H1 (cell line): ENCODE results near the gene GSG1L. TPM values are rescaled to one million over a fixed set of nuclear protein-coding genes. Genes with fewer than 3 reads are reported as not detected.

ENCODE experiments used
- CTCF ChIA-PET: fragments of 300-600 bp; sonication (Branson Sonifier 250); formaldehyde crosslinking; loops from one replicate; lab custom pipeline; 2021; ENCODE audit not compliant: partially characterized antibody; lab: Charles Lee
- POLR2A ChIA-PET: fragments of 300-600 bp; sonication (Branson Sonifier 250); formaldehyde crosslinking; loops from one replicate; lab custom pipeline; 2021; ENCODE audit warnings: inconsistent platforms; ENCODE audit not compliant: partially characterized antibody; lab: Charles Lee
- DNase-seq, 2 experiments: peaks; one replicate each; pipeline versions ENCODE4 v3.0.0 to v3.0.0-alpha.2; 2010 to 2022; ENCODE audit warnings: low spot score in 2 of 2, low read depth in 1 of 2, mixed read lengths in 1 of 2
- FAIRE-seq: peaks from 2 replicates; lab custom pipeline; 2011; peaks lifted over from hg19 to GRCh38; lab: Jason Lieb, UNC
- H2AFZ ChIP-seq: 2 replicates; pipeline ENCODE4 v1.8.1; 2012; ENCODE audit warnings: low read length, inconsistent platforms
- H2AK5ac ChIP-seq: 2 replicates; pipeline ENCODE4 v1.6.1; 2013; ENCODE audit warnings: low read depth, low read length
- H2BK120ac ChIP-seq: replicated peaks from 2 replicates; pipeline ENCODE3; 2013; ENCODE audit warnings: low read depth, low read length, inconsistent platforms
- H2BK12ac ChIP-seq: 2 replicates; pipeline ENCODE4 v1.6.1; 2013; ENCODE audit warnings: low read depth, low read length
- H2BK15ac ChIP-seq: 2 replicates; pipeline ENCODE4 v1.6.1; 2013; ENCODE audit warnings: low read length
- H2BK20ac ChIP-seq: 2 replicates; pipeline ENCODE4 v1.6.1; 2013; ENCODE audit warnings: low read length
- H2BK5ac ChIP-seq: 2 replicates; pipeline ENCODE4 v1.6.1; 2013; ENCODE audit warnings: low read depth, low read length
- H3K14ac ChIP-seq: 2 replicates; pipeline ENCODE4 v1.6.1; 2013; ENCODE audit warnings: inconsistent platforms; ENCODE audit not compliant: insufficient read length
- H3K18ac ChIP-seq: 2 replicates; pipeline ENCODE4 v1.6.1; 2013; ENCODE audit warnings: low read length; ENCODE audit errors: extremely low read depth
- H3K23ac ChIP-seq: 2 replicates; pipeline ENCODE4 v1.6.1; 2013; ENCODE audit warnings: inconsistent platforms; ENCODE audit not compliant: insufficient read length
- H3K23me2 ChIP-seq: 2 replicates; pipeline ENCODE4 v1.6.1; 2013; ENCODE audit warnings: low read depth, low read length
- H3K27ac ChIP-seq: 2 replicates; pipeline ENCODE4 v1.6.1; 2011; ENCODE audit warnings: low read depth, low read length, inconsistent platforms
- H3K27me3 ChIP-seq, 4 experiments: replicated peaks in 1 of 4; 1 replicate in 1 of 4; 2 replicates in 3 of 4; pipeline versions ENCODE4 v1.6.1 to v1.8.1; 2011 to 2013; ENCODE audit warnings: low read length in 3 of 4, mild to moderate bottlenecking in 3 of 4, inconsistent platforms in 2 of 4, mixed read lengths in 2 of 4, moderate library complexity in 1 of 4; ENCODE audit not compliant: control insufficient read depth in 3 of 4, insufficient read depth in 3 of 4; ENCODE audit errors: extremely low read depth in 1 of 4
- H3K36me3 ChIP-seq, 4 experiments: 2 replicates each; pipeline versions ENCODE4 v1.6.1 to v1.8.1; 2011 to 2013; ENCODE audit warnings: mild to moderate bottlenecking in 4 of 4, low read length in 3 of 4, moderate library complexity in 2 of 4, control low read depth in 1 of 4, inconsistent platforms in 1 of 4; ENCODE audit not compliant: insufficient read depth in 4 of 4, control insufficient read depth in 2 of 4
- H3K4ac ChIP-seq: replicated peaks from 2 replicates; pipeline ENCODE3; 2013; ENCODE audit warnings: low read length, low read depth, mixed read lengths, inconsistent platforms; ENCODE audit not compliant: insufficient read length
- H3K4me1 ChIP-seq, 4 experiments: replicated peaks in 1 of 4; 1 replicate in 1 of 4; 2 replicates in 3 of 4; pipeline versions ENCODE4 v1.6.1 to v1.8.1; 2011 to 2013; ENCODE audit warnings: low read length in 3 of 4, inconsistent platforms in 2 of 4, mixed read lengths in 1 of 4; ENCODE audit not compliant: insufficient read depth in 4 of 4, control insufficient read depth in 3 of 4
- H3K4me2 ChIP-seq, 2 experiments: 2 replicates each; pipeline versions ENCODE4 v1.6.1 to v1.8.1; 2011 to 2013; ENCODE audit warnings: low read depth in 2 of 2, low read length in 2 of 2, control low read depth in 1 of 2, inconsistent platforms in 1 of 2, mild to moderate bottlenecking in 1 of 2; ENCODE audit not compliant: insufficient read depth in 1 of 2
- H3K4me3 ChIP-seq, 4 experiments: fragments of 200-600, 300-600 bp in 1 of 4; sonication (generic), shearing (Covaris generic), sonication (Bioruptor Twin) in 1 of 4; 2 replicates each; pipeline versions ENCODE4 v1.5.1 to v1.8.1; 2011 to 2016; ENCODE audit warnings: low read length in 4 of 4, low read depth in 3 of 4, control low read depth in 2 of 4, inconsistent platforms in 2 of 4, mild to moderate bottlenecking in 2 of 4, mixed read lengths in 1 of 4, moderate library complexity in 1 of 4; ENCODE audit not compliant: insufficient read depth in 2 of 4; ENCODE audit errors: extremely low read depth in 1 of 4
- H3K56ac ChIP-seq: replicated peaks from 2 replicates; pipeline ENCODE3; 2013; ENCODE audit warnings: low read depth, mild to moderate bottlenecking, mixed read lengths, low read length, inconsistent platforms; ENCODE audit not compliant: insufficient read length
- H3K79me1 ChIP-seq: 2 replicates; pipeline ENCODE4 v1.6.1; 2013; ENCODE audit warnings: low read depth, low read length, control low read depth
- H3K79me2 ChIP-seq, 2 experiments: 2 replicates each; pipeline versions ENCODE4 v1.6.1 to v1.8.1; 2012 to 2013; ENCODE audit warnings: low read length in 2 of 2, mild to moderate bottlenecking in 2 of 2, inconsistent platforms in 1 of 2; ENCODE audit not compliant: insufficient read depth in 2 of 2, control insufficient read depth in 1 of 2
- H3K9ac ChIP-seq, 4 experiments: replicated peaks in 1 of 4; 1 replicate in 1 of 4; 2 replicates in 3 of 4; pipeline versions ENCODE4 v1.6.1 to v1.8.1; 2011 to 2013; ENCODE audit warnings: low read depth in 3 of 4, low read length in 3 of 4, control low read depth in 2 of 4, mild to moderate bottlenecking in 2 of 4, moderate library complexity in 2 of 4, inconsistent platforms in 1 of 4; ENCODE audit errors: extremely low read depth in 1 of 4
- H3K9me3 ChIP-seq, 2 experiments: 2 replicates each; pipeline versions ENCODE4 v1.6.1 to v1.8.1; 2012 to 2013; ENCODE audit warnings: mild to moderate bottlenecking in 2 of 2, moderate library complexity in 2 of 2, control low read depth in 1 of 2, inconsistent platforms in 1 of 2, low read depth in 1 of 2, low read length in 1 of 2, mixed read lengths in 1 of 2; ENCODE audit not compliant: insufficient read depth in 2 of 2
- H4K20me1 ChIP-seq, 2 experiments: replicated peaks in 1 of 2; 2 replicates each; pipeline versions ENCODE3 to v1.8.1; 2011 to 2013; ENCODE audit warnings: inconsistent platforms in 2 of 2, low read length in 2 of 2, mild to moderate bottlenecking in 1 of 2; ENCODE audit not compliant: insufficient read depth in 2 of 2, control insufficient read depth in 1 of 2
- H4K5ac ChIP-seq: 2 replicates; pipeline ENCODE4 v1.6.1; 2013; ENCODE audit warnings: low read length, low read depth, mixed read lengths, inconsistent platforms; ENCODE audit not compliant: insufficient read length
- H4K8ac ChIP-seq: 2 replicates; pipeline ENCODE4 v1.8.0; 2013; ENCODE audit warnings: mild to moderate bottlenecking, moderate library complexity, low read length, inconsistent platforms; ENCODE audit not compliant: insufficient read depth; ENCODE audit errors: extremely low read depth
- H4K91ac ChIP-seq: replicated peaks from 2 replicates; pipeline ENCODE3; 2013; ENCODE audit warnings: low read length, mixed read lengths, inconsistent platforms; ENCODE audit not compliant: insufficient read length
- CBX5 ChIP-seq: fragments of 300-800, 300-1000 bp; sonication (generic); IDR thresholded peaks from 2 replicates; pipeline ENCODE4 v1.7.1; 2016; ENCODE audit warnings: antibody characterized with exemption, low read length, low read depth
- CEBPB ChIP-seq: IDR thresholded peaks from 2 replicates; pipeline ENCODE4 v1.6.1; 2012; ENCODE audit warnings: low read depth, low read length
- CTBP2 ChIP-seq: IDR thresholded peaks from 2 replicates; pipeline ENCODE4 v1.7.0; 2011; ENCODE audit warnings: borderline replicate concordance, mild to moderate bottlenecking, moderate library complexity, mixed read lengths, low read length; ENCODE audit not compliant: insufficient read depth, insufficient read length
- GABPA ChIP-seq: IDR thresholded peaks from 2 replicates; pipeline ENCODE4 v1.6.1; 2011; ENCODE audit warnings: mild to moderate bottlenecking, low read length, moderate library complexity, borderline replicate concordance; ENCODE audit not compliant: insufficient read depth
- JUND ChIP-seq: IDR thresholded peaks from 2 replicates; pipeline ENCODE4 v1.6.1; 2011; ENCODE audit warnings: mild to moderate bottlenecking, improper control_type of control experiment, low read length
- KDM5A ChIP-seq: fragments of 200-600 bp; IDR thresholded peaks from 2 replicates; pipeline ENCODE4 v1.7.1; 2012; ENCODE audit warnings: mild to moderate bottlenecking, low read length, inconsistent platforms, mixed read lengths
- MAFK ChIP-seq: IDR thresholded peaks from 2 replicates; pipeline ENCODE4 v1.6.1; 2012; ENCODE audit warnings: low read depth, mild to moderate bottlenecking, improper control_type of control experiment, low read length
- NANOG ChIP-seq: IDR thresholded peaks from 2 replicates; pipeline ENCODE4 v1.6.1; 2011; ENCODE audit warnings: low read length, low read depth, mild to moderate bottlenecking, inconsistent platforms; ENCODE audit not compliant: insufficient read depth, poor library complexity, severe bottlenecking
- RAD21 ChIP-seq, 2 experiments: IDR thresholded peaks in 1 of 2; conservative IDR thresholded peaks in 1 of 2; 2 replicates each; pipeline ENCODE4 v1.6.1; 2011; ENCODE audit warnings: low read depth in 2 of 2, low read length in 2 of 2, improper control_type of control experiment in 1 of 2, inconsistent platforms in 1 of 2, mild to moderate bottlenecking in 1 of 2, moderate library complexity in 1 of 2
- TAF7 ChIP-seq: optimal IDR thresholded peaks from 2 replicates; pipeline ENCODE3; 2011; ENCODE audit warnings: low read depth, mild to moderate bottlenecking, inconsistent platforms, low read length, moderate library complexity, borderline replicate concordance
- WGBS, 2 experiments: shearing (Covaris generic) in 1 of 2; methylation state at CpG; one replicate each; pipeline versions ENCODE4 v1.1.6 to v1.1.7; 2013 to 2015; ENCODE audit warnings: low lambda C conversion rate in 2 of 2, mixed read lengths in 2 of 2, inconsistent platforms in 1 of 2, low coverage in 1 of 2, missing lambda C conversion rate in 1 of 2; ENCODE audit not compliant: insufficient replicate concordance in 2 of 2, insufficient coverage in 1 of 2, insufficient read length in 1 of 2; ENCODE audit errors: extremely low coverage in 1 of 2, missing lambda C conversion rate in 1 of 2; 5-methylcytosine and 5-hydroxymethylcytosine counted together
- polyA plus RNA-seq, 7 experiments: library from polyadenylated mRNA; depleted of rRNA in 3 of 7; stranded (reverse) in 5 of 7; unstranded in 2 of 7; fragments of >200 nt in 5 of 7; fragments of 200-250 nt in 2 of 7; gene quantifications; 1 replicate in 5 of 7; 2 replicates in 1 of 7; 4 replicates in 1 of 7; pipeline versions ENCODE4 v1.2.1 to v1.2.3, GENCODE V29; 2011 to 2013; ENCODE audit warnings: missing spikeins in 2 of 7, mixed read lengths in 2 of 7
- total RNA-seq: library from RNA; stranded (reverse); fragmentation: NEBNext Ultra II Directional; extraction: Animal tissue kit (Norgen Biotek cat#: 25700); gene quantifications from 2 replicates; pipeline ENCODE4 v1.2.1, GENCODE V29; 2021
- TF ChIP-seq, protein P1 (sequence below): IDR thresholded peaks from 2 replicates; pipeline ENCODE4 v1.6.1; 2012; ENCODE audit warnings: inconsistent platforms

GSG1L gene
- total and polyA plus RNA-seq, 2 of the 8 experiments (the other 6 are each of a cell fraction or from before 2014, with no cell fraction given), result 0.71 to 1.1 TPM

GRCh38 chr16:27927266-27927901, 136.1 kb downstream of the GSG1L start:
- WGBS, 2 experiments, result 74% methylated on average over 13 of the region's 13 CpGs; no CpG with 5 or more reads in 1 of the 2 experiments
- Histone ChIP-seq H3K79me1 (no peaks in the 10 kb centered on the region), H3K14ac (no peak overlapping the region), H3K4ac (no peak overlapping the region), H3K9me3 (no peaks in the 10 kb centered on the region), H3K27ac (no peak overlapping the region), H4K5ac (no peak overlapping the region), H3K56ac (no peak overlapping the region), H4K20me1 (no peaks in the 10 kb centered on the region), H2AFZ (no peak overlapping the region), H3K4me2 (no peak overlapping the region), H3K23ac (no peak overlapping the region), H2BK12ac (no peak overlapping the region), H3K4me3 (no peak overlapping the region), H2BK5ac (no peak overlapping the region), H3K4me1 (no peaks in the 10 kb centered on the region), H3K23me2 (no peaks in the 10 kb centered on the region), H2BK15ac (no peak overlapping the region), H3K18ac (no peak overlapping the region), H2BK20ac (no peak overlapping the region), H4K91ac (no peak overlapping the region), H3K79me2 (no peaks in the 10 kb centered on the region), H3K27me3 (no peaks in the 10 kb centered on the region), H3K9ac (no peak overlapping the region), H3K36me3 (no peaks in the 10 kb centered on the region), H2BK120ac (no peak overlapping the region), H2AK5ac (no peak overlapping the region), H4K8ac (no peak overlapping the region)
- no peak for DNase-seq
- no peak for TF ChIP-seq RAD21 (IDR thresholded peaks at IDR 0.05 in 1 of 2, conservative IDR thresholded peaks at IDR 0.05 in 1 of 2; ENCODE audit: low read depth in 2 of 2, low read length in 2 of 2)
- TF ChIP-seq NANOG, result no peak
- no peak for TF ChIP-seq GABPA
- TF ChIP-seq MAFK, result no peak
- no peak for TF ChIP-seq CBX5
- TF ChIP-seq CEBPB, result no peak
- TF ChIP-seq TAF7, result no peak
- TF ChIP-seq CTBP2, result no peak
- no peak for TF ChIP-seq JUND
- no peak for TF ChIP-seq KDM5A
- TF ChIP-seq, protein P1, sequence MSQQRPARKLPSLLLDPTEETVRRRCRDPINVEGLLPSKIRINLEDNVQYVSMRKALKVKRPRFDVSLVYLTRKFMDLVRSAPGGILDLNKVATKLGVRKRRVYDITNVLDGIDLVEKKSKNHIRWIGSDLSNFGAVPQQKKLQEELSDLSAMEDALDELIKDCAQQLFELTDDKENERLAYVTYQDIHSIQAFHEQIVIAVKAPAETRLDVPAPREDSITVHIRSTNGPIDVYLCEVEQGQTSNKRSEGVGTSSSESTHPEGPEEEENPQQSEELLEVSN, result no peak
- FAIRE-seq, result no peak
- ChIA-PET POLR2A (no interaction called here), CTCF (interaction anchor here (0.6 kb wide), 1 partner anchor 13 kb away, joined by 4 read pairs; no protein-coding TSS in a partner anchor)
